ENCODE measurements around the gene MEAF6.

DNA sequence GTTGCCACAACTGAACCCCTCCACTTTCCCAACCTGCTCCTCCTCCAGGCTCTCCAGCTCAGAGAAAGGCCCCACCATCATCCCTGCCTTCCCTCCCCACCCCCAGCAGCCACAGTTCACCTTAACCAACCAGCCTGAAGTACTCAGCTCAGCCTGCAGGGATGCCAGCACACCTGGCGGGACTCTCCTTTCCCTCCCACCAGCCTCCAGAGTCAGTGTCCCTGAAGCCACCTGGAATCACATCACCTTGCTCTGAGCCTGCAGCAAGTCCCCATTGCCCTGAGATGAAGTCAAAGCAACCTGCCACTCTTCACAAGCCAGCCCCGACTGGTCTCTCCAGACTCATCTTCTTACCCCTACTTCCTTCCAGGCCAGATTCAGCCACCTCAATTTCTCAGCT, 66.4 kb downstream of the MEAF6 start:
- TF ChIP-seq, protein P1, sequence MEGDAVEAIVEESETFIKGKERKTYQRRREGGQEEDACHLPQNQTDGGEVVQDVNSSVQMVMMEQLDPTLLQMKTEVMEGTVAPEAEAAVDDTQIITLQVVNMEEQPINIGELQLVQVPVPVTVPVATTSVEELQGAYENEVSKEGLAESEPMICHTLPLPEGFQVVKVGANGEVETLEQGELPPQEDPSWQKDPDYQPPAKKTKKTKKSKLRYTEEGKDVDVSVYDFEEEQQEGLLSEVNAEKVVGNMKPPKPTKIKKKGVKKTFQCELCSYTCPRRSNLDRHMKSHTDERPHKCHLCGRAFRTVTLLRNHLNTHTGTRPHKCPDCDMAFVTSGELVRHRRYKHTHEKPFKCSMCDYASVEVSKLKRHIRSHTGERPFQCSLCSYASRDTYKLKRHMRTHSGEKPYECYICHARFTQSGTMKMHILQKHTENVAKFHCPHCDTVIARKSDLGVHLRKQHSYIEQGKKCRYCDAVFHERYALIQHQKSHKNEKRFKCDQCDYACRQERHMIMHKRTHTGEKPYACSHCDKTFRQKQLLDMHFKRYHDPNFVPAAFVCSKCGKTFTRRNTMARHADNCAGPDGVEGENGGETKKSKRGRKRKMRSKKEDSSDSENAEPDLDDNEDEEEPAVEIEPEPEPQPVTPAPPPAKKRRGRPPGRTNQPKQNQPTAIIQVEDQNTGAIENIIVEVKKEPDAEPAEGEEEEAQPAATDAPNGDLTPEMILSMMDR (IDR thresholded peaks at IDR 0.05; ENCODE audit: insufficient read depth, low read length), result no peak
- TF ChIP-seq, protein P2, sequence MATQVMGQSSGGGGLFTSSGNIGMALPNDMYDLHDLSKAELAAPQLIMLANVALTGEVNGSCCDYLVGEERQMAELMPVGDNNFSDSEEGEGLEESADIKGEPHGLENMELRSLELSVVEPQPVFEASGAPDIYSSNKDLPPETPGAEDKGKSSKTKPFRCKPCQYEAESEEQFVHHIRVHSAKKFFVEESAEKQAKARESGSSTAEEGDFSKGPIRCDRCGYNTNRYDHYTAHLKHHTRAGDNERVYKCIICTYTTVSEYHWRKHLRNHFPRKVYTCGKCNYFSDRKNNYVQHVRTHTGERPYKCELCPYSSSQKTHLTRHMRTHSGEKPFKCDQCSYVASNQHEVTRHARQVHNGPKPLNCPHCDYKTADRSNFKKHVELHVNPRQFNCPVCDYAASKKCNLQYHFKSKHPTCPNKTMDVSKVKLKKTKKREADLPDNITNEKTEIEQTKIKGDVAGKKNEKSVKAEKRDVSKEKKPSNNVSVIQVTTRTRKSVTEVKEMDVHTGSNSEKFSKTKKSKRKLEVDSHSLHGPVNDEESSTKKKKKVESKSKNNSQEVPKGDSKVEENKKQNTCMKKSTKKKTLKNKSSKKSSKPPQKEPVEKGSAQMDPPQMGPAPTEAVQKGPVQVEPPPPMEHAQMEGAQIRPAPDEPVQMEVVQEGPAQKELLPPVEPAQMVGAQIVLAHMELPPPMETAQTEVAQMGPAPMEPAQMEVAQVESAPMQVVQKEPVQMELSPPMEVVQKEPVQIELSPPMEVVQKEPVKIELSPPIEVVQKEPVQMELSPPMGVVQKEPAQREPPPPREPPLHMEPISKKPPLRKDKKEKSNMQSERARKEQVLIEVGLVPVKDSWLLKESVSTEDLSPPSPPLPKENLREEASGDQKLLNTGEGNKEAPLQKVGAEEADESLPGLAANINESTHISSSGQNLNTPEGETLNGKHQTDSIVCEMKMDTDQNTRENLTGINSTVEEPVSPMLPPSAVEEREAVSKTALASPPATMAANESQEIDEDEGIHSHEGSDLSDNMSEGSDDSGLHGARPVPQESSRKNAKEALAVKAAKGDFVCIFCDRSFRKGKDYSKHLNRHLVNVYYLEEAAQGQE (IDR thresholded peaks at IDR 0.05; ENCODE audit: insufficient replicate concordance, low read depth), result no peak
- TF ChIP-seq POLR2AphosphoS5 (IDR thresholded peaks at IDR 0.05; ENCODE audit: low read depth) (no peak), GABPA (IDR thresholded peaks at IDR 0.05; ENCODE audit: low read depth) (no peak)

Data from HL-60 (cell line).